ENCODE data around the gene EFHB.
"Not testable (repeated sequence)": the region's sequence is repeated elsewhere in the genome, so short reads cannot be mapped to it uniquely, and the experiment has no call there.

Gene EFHB

GRCh38 chr3:19931180-19931692, 2.8 kb downstream of the EFHB start:
- peak; percentile 87 for DNase-seq

DNA sequence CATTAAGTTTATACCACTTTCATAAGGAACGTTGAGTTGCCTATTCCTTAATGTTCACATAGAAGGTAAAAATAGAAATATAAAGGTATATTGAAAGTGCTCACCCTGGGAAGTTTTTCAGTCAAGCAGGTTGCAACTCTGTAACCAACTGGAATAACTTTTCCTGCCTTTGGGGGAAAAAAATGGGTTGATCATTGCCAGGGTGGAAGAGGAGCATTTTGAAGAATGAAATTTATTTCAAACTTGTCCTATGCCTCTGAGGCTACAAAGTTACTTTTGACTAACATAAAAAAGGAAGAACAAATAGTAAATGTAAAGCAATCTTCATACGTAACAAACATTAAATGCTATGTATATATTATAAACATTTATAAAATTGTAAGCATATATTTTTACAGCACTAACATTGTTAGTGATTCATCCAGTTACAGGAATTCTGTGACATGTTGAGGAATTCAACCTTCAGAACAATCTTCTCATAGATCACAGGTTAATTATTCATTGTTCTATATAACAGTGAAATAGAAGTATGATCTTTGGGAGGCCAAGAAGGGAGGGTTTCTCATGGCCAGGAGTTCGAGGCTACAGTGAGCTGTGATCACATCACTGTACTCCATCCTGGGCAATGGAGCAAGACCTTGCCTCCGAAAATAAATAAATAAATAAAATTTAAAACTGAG, 13.5 kb downstream of the EFHB start:
- no peak for DNase-seq

- no peak for DNase-seq
These were observed 16.9 kb downstream of the EFHB start for GRCh38 chr3:19917167-19917566.

GRCh38 chr3:19911452-19911851, 22.6 kb downstream of the EFHB start:
- DNase-seq = no peak

- no peak for DNase-seq
These were observed 26.5 kb downstream of the EFHB start for GRCh38 chr3:19907523-19907922.

GRCh38 chr3:19903649-19904048, 30.4 kb downstream of the EFHB start:
- DNase-seq = no peak

DNA sequence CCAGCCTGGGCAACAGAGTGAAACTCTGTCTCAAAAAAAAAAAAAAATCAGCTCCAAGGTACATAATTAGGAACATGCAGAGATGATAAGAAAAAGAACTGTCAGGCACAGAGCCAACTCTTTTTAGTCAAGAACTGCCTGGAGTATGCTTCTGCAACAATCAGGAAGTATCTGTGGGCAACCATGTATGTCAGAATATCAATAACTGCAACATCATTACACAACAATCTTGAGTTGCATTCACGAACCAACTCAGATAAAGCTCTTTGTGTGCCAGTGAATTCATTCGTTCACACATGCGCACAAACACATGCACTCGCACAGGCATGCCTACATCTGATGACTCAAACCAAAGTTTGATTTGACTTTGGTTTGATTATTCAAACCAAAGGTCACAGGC, 32.1 kb downstream of the EFHB start:
- DNase-seq = no peak

DNA sequence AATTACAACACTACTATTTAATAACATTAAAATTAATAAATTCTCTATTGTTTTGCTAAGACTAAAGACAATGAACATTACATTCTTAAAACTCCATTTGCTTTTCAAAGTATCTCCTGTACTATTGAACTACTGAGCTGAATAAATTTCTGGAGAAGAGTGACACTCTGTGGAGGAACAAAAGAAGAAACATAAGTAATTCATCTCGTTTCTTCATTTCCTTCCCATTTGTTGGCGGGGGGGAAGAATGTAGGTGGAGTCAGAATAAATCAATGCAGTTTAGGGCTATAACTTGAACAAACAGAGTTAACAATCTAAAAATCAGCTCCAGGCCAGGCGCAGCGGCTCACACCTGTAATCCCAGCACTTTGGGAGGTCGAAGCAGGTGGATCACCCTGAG, 32.7 kb downstream of the EFHB start:
- DNase-seq = no peak

GRCh38 chr3:19899833-19900232, 34.2 kb downstream of the EFHB start:
- not testable (repeated sequence) for DNase-seq

GRCh38 chr3:19899264-19899663, 34.8 kb downstream of the EFHB start:
- no peak for DNase-seq

DNA sequence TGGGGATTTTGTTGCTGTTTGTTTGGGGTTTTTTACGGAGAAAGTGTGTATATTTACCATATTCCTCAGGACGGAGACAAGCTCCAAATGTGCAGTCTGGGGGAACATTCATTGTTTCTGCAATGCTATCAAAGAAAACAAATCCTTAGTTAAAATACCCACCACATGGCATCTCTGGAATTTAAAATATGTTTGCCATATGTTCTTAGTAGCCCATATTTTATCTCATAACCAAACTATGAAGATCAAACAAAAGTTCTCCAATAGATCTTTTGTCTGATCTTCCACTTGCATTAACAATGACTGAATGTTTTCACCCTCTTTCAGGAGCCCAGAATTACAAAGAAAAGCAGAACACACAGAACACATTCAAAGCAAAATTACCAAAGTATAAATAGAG, 35.3 kb downstream of the EFHB start:
- DNase-seq = no peak

GRCh38 chr3:19891740-19892139, 42.3 kb downstream of the EFHB start:
- no peak for DNase-seq

- DNase-seq = no peak
These were observed 45.4 kb downstream of the EFHB start for GRCh38 chr3:19888428-19889152.

DNA sequence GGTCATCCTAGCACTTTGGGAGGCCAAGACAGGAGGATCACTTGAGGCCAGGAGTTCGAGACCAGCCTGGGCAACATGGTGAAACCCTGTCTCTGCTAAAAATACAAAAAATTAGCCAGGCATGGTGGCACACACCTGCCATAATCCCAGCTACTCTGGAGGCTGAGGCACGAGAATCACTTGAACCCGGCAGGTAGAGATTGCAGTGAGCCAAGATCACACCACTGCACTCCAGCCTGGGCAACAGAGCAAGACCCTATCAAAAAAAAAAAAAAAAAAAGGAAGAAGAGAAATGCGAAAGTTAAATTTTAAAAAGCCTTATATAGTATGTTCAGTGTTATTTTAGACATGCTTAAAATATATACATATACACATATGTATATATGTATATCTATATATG, 46.9 kb downstream of the EFHB start:
- not testable (repeated sequence) for DNase-seq

- no peak for DNase-seq
These were observed 47.6 kb downstream of the EFHB start for GRCh38 chr3:19886404-19886803.

- peak; percentile 58 for DNase-seq
These were observed 48.5 kb downstream of the EFHB start for GRCh38 chr3:19885468-19885867.

- DNase-seq = no peak
These were observed 52.2 kb downstream of the EFHB start for GRCh38 chr3:19881852-19882251.

DNA sequence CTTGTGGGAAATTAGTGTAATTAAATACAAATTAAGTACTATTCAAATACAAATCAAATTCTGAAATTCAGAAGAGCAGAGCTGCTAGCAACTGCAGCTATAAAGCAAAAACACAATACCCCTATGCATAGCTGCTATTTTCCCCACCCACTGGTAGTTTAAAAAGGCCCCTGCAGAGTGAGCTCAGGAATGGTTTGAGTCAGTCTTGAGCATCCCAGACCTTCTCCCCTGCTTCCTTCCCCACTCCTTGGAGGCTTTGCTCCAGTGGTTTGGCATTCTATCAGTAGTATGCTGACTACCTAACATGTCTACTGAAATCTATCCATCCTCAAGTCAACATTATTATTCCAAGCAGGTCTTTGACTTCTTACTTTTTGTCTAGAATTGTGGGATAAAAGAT, 53.0 kb downstream of the EFHB start:
- DNase-seq = no peak

DNA sequence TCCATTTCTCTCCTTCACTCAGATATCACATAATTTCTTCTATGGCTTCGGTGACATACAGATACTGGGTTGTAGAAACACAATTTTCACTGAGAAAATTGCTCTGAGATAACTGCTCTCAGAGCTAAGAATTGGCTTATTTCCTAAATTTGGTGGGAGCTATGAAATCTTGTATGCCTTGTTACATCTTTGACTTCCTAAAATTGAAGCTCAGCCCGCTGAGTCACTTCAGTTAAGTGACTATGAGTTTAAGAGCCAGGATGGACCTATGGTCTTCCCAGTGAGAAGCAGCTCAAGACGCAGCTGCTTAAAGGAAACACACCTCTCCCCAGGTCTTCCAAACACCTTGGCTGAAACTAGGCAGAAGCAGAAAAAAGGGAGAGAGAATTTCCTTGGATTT, 56.4 kb downstream of the EFHB start:
- DNase-seq = no peak

DNA sequence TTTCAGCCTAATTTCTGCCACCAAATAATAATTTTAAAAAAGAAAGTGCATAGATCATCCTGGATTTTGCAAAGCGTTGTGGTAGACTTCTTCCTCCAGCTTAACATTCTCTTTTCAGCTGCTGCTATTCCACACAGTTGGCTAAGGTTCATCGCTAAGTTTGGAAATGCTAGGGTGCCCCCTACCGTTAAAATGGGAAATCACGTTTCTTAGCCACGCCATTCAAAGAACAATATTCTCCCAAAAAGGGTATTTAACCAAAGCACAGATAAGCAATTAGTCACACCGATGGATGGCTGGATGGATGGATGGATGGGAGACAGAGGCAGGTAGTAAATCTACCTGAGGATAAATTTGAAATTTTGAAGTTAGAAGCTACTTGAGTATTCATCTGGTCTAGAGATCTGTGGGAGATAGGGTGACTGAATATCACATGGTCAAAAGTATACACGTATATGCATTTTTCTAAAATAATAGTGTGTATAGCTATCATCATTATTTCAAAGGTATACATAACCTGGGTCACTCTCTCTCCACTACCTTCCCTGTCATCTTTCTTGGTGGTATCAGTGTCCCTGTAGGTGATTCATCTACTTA, 67.2 kb downstream of the EFHB start:
- peak; percentile 55 for DNase-seq

DNA sequence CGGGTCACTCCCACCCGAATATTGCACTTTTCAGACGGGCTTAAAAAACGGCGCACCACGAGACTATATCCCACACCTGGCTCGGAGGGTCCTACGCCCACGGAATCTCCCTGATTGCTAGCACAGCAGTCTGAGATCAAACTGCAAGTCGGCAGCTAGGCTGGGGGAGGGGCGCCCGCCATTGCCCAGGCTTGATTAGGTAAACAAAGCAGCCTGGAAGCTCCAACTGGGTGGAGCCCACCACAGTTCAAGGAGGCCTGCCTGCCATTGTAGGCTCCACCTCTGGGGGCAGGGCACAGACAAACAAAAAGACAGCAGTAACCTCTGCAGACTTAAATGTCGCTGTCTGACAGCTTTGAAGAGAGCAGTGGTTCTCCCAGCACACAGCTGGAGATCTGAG, 78.7 kb downstream of the EFHB start:
- not testable (repeated sequence) for DNase-seq

- not testable (repeated sequence) for DNase-seq
These were observed 87.4 kb downstream of the EFHB start for GRCh38 chr3:19846609-19847008.
